Stimulated activated CD4-positive, alpha-beta T cell treated with anti-CD3 and anti-CD28 coated beads, Interleukin-2, amount 100 ng/mL, for 48 hours (primary cell): ENCODE data around the gene XPC.

ENCODE experiments used
- DNase-seq, 2 donors: peaks; one replicate each; pipeline ENCODE4 v3.0.0-alpha.2; 2020

Gene XPC

DNA sequence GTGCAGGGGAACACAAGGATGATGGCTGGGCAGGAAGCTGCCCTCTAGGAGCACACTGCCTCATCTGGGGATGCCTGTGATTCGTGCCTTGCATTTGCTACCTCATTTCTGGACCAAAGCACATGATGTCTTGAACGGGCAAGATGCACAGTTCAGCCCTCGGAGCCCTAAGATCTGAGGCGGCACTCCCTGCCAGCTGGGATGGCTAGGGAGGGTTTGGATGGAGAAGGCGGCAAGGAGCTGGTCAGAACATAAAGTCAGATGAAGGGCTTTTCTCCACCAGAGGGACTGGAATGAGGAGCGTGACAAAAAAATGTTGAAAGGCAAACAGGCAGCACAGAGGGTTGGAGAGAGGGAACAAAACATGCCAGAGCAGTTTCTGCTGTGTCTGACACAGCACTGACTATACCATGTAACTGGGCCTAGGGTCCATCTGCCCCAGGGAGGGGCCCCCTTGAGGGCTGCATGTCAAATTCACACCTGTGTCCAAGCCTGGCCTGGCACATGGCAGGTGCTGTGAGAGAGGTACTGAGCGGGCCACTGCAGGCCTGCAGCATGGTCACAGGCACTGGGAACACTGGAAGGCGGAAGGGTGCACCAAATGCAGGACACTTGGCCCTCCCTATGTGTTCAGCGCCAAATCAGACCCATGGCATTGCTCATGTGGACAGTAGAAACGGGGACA, 31.9 kb downstream of the XPC start:
- no peak for DNase-seq

DNA sequence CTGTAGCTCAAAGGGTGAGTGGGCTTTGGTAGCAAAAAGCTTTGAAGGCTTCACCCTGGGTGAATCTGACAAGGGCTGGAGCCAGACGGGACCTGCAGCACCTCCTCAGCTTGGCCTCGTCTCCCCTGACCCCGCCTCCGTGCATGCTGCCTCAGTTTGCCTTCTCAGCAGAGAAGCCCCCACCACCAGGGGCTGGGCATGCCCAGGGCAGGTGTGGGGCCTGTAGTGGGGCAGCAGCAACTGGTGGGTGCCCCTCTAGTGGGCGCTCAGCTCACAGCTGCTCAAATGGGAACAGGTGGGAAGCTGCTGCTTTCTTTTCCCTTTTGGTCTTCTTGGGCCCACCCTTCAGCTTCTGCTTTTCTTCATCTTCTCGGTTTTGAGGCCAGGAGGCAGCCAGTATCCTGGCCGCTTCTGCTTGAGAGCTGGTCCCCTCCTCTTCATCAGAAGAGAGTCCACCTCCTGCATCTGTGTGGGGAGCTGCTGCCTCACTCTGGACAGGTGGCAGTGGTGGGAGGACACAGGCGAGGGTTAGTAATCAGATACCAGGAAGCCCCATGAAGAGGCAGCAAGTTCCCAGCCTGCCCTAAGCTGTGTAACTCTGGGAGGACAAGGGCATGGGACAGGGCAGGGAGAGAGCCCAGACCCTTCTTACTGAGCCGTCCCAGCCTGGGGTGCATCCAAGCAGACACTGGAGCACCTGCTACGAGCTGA, 32.6 kb downstream of the XPC start:
- DNase-seq, result no peak

DNA sequence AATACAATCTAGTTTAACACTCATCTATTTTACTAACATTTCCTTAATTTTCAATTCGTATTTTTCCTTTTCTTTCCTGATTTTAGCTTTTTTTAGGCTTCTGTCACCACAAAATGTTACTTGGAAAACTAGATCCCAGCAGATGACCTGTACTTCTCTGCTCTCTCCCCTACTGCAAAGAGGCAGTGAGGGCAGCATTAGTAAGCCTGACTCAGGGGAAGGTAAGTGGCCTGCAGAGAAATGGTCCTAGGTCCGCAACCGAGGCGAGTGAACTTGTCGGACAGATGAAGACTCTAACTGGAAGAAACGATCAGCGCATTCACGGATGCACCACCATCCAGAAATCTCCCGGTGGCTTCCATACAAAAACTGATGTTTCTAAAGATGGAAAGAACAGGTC, 33.2 kb downstream of the XPC start:
- no peak for DNase-seq

DNA sequence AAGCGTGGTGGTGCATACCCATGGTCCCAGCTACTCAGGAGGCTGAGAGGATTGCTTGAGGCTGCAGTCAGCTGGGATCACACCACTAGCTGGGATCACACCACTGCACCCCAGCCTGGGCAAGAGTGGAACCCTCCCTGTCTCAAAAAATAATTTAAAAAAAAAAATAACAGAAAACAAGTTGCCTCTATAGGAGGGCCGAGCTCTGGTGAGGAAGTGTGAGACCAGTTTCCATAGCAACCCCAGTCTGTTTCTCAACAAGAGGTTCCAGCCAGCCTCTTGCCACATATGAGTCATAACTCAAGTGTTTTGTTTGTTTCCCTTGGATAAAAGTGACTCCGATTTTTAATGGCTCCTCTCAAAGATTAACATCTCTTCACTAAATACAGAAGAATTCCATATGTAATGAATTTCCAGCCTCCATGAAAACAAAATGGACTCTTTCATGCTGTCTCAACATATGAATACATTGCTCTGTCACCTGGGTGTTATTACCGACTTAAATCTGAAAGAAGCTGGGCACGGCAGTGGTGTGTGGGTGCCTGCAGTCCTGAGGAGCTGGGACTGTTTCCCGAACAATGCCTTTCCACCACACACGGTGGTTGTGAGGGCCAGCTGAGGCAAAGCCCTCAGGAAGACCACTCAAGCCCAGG, 33.9 kb downstream of the XPC start:
- peak in 1 of 2 donors; percentile 35 for DNase-seq

DNA sequence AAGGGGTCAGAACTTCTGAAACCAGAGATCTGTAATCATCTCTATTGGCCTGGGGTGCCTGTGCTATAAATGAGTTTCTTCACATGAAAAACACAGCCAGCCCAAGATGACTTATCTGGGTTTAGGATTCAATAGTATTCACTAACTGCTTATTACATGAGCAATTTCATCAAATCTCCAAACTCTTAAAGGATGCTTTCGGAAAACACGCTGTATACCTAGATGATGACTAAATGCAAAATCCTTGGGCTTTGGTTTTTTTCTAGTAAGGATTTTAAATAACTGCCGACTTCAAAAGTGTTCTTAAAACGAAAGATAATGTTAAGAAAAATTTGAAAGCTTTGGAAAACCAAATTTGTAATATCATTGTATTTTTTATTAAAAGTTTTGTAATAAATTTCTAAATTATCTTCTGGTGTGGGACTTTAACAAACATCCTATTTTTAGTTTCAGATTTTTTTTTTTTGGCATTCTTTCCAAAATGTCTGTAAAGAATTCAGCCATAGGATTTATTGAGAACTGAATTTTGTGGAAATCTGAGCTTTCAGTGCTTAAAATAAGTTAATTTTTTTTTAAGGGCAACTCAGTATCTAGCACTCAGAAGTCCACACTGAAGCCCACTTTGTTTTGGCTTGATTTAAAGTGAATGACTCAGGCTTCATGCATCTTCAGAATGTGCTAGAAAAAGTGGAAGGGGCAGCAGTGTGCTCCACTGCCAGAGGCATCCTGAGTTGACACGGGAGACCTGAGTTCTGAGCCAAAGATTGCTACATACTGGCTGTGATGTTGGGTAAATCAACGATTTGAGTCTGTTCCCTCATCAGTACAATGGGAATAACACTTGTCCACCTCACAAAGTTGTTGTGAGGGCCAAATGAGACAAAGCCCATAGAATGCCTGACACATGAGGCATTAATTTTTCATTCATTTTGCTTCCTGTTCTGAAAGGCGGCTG, 34.9 kb downstream of the XPC start:
- DNase-seq, result no peak

DNA sequence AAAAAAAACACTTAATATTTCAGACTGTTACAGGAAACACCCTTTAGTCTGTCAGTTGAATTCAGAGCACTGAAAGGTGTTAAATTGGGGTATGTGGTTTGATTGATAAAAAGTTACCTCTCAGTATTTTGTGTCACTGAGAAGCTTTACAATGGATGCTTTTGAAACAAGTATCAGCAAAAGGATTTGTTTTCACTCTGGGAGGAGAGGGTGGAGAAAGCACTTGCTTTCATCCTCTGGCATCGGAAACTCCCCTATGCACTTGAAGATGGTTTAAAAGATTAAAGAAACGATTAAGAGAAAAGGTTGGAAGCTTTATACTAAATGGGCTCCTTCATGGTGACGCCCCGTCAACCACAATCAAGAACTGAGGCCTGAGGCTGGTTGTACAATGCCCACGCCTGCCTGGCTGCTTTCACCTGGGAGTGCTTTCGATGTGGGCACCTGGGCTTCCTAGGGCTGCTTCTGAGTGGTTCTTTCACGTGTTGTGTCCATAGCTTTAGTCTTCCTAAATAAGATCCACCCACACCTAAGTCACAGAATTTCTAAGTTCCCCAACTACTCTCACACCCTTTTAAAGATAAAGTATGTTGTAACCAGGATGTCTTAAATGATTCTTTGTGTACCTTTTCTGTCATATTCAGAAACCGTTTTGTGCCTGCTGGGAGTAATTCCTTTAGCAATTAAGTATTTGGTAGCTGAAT, 35.7 kb downstream of the XPC start:
- DNase-seq, result no peak

DNA sequence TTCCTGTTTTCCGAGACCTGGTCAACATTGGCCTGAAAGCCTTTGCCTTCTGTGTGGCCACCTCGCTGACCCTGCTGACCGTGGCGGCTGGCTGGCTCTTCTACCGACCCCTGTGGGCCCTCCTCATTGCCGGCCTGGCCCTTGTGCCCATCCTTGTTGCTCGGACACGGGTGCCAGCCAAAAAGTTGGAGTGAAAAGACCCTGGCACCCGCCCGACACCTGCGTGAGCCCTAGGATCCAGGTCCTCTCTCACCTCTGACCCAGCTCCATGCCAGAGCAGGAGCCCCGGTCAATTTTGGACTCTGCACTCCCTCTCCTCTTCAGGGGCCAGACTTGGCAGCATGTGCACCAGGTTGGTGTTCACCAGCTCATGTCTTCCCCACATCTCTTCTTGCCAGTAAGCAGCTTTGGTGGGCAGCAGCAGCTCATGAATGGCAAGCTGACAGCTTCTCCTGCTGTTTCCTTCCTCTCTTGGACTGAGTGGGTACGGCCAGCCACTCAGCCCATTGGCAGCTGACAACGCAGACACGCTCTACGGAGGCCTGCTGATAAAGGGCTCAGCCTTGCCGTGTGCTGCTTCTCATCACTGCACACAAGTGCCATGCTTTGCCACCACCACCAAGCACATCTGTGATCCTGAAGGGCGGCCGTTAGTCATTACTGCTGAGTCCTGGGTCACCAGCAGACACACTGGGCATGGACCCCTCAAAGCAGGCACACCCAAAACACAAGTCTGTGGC, 36.6 kb downstream of the XPC start:
- DNase-seq, result no peak

DNA sequence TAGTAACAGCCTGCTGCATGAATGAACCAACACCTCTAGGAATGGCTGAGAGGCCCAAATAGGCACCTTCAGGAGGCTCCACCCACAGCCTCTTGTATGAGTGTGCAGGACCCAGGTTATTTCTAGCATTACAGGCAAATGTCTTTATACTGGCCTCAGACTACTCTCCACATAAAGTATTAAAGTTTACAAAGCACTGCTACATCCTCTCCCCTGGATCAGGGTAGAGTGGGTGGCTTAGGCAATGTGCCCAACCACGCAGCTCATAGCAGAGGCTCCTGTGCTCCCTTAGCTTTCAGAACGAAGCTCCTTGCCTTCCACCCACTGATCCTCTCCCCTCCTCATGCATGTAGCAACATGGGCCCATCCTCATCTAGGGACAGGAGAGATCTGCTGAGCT, 37.3 kb downstream of the XPC start:
- DNase-seq, result no peak

DNA sequence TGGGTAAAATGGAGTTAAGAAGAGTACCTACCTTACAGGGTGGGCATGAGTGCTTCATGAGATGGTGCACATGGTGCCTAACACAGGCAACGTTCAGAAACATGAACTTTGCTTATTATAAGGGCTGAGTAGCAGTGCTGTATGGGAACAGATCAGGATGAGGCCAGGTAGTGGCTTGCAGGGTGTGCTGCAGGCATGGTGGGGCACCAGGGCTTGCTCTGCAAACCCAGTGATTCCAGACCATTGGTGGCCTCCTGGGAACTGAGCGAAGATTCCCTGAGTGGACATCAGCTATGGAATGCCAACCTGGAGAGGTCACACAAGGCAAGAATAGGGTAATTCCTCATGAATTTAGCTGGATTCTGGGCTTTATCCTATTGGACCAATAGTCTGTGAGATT, 37.7 kb downstream of the XPC start:
- DNase-seq, result no peak

DNA sequence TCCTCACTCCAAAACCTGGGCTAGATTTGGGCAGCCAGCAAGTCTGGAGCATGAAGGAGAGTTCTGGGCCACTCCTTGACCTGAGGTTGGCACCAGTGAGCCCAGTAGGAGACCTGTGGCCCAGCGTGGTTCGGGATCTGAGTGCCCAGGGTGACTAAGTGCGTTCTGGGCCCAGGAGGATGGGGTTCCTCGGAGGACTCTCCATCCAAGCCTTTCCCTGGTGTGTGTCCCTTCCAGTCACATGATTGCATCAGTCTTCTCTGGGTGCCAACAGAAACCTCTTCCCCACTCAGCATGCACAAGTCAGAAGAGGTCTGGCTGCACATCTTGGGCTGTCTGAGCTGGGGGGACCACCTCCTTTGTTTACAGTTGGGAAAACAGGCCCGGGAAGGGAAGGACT, 38.6 kb downstream of the XPC start:
- no peak for DNase-seq

DNA sequence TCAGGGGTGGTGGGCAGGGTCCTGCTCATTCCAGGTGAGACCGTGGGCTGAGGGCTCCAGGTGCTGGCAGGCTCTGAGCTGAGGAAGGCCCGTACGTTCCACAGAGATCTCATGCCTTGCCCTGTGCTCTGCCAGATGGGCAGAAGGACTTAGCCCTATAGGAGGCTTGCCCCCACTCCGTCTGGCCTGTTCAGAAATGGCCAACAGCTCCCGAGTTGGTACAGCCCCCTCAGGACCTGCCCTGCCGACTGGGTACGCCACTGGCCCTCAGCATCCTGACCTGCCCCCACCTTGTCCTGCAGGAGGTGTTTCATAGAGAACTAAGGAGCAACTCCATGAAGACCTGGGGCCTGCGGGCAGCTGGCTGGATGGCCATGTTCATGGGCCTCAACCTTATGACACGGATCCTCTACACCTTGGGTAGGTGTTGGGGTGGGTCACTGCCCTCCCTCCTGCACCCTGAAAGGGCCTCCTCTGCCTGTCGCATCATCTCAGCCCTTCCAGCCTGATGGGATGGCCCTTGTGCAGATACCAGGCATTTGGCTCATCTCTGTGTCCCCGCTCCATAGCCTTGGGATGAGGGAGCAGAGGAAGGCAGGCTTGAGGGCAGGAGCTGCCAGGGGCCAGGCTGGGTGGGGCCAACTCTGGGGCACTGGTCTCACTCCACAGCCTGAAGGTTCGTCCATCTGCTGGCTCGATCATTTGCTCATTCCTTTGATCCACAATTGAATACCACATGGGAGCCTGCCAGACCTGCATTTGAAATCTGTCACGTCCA, 39.3 kb downstream of the XPC start:
- DNase-seq, result no peak

DNA sequence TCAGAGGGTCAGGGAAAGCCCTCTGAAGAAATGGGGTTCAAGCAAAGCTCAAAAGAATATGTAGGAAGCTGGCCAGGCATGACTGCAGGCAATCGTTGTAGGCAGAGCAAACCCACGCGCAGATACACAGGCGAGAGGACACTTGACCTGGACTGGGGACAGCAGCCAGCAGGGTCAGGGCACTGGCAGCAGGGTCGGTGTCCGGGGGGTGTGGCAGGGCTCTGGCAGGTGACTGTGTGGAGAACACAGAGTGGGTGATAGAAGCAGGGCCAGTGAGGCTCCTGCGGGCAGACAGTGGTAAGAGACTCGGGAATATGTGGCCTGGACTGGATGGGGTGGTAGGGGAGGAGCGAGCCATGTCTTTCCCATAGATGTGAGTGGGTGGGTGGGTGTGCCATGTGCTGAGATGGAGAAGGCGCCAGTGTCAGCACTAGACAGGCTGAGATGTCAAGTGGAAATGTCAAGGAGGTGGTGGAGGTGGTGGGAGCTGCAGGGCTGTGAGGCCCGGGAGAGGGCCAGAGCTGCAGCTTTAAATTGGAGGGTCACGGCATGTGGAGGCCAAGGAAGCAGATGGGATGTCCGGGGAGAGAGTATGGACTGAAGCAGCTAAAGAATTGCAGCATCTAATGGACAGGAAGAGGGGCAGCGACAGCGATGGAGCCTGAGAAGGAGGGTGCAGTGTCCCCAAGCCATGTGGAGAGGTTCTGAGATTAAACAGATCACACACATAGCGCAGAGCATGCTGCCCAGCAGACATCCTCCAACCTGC, 40.1 kb downstream of the XPC start:
- no peak for DNase-seq

DNA sequence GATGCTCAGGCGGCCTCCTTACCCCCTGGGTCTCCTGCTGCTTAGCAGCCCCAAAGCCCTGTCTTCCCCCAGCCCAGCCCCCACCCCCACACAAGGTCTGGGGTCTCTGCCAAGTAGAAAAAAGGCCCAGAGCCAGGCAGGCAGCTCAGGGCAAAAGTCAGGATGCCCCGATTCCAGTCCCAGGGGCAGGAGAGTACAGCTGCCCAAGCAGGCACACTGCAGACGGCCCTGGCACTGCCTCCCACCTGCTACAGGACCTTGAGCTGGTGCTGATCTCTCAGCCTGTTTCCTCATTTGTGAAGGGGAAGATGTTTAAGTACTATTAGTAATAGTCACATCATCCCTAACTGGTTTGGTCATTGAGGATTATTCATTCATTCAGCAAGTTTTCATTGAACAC, 41.0 kb downstream of the XPC start:
- DNase-seq, result no peak

DNA sequence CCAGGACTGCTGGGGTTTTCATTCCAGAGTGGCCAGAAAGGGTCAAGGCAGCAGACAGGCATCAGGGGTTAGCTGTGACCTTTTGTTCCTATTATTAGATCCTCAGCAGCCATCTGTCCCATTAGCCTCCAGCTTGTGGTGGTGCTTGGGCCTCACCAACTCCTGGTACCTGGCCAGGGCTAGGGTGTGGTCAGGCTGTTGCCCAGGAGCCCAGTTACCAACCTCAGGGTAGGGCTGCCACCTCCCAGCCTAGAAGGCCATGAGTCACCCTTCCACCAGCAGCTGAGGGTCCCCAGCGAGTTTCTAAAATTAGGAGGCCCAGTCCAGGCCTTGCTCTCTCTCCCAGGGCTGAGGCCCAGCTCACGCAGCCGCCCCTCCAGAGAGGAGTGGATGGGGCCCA, 41.4 kb downstream of the XPC start:
- DNase-seq, result no peak

DNA sequence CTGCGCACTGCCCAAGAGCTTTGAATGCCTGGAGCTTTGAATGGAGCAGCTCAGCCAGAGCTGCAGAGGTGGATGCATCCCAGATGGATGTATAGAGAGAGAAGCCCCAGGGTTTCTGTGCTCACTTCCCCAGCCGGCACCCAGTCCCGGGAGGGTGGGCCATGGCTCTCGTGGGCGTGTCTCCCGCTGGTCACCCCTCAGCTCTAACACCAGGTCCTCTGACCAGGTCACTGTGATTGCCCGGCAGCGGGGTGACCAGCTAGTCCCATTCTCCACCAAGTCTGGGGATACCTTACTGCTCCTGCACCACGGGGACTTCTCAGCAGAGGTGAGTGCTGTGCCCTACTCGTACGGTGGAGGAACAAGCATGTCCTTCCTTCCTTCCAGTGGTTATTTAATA, 42.8 kb downstream of the XPC start:
- DNase-seq, result no peak

DNA sequence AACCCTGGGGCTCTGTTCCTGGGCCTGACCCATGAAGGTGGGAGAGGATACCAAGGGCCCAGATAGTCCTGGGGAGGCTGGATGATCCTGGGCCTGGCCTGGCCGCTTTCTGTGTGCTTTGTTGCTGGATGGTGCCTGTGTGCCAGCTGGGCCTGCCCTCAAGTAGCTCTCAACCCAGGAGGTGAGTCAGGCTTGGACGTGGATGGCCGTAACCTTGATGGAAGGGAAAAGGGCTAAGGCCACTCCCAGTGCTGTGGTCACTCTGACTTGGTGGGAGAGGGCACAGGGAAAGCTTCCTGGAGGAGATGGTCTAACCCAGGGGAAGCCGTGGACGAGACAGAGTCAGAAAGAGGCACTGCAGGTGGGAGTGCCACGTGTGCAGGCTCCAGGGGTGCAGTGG, 44.1 kb downstream of the XPC start:
- DNase-seq, result no peak

DNA sequence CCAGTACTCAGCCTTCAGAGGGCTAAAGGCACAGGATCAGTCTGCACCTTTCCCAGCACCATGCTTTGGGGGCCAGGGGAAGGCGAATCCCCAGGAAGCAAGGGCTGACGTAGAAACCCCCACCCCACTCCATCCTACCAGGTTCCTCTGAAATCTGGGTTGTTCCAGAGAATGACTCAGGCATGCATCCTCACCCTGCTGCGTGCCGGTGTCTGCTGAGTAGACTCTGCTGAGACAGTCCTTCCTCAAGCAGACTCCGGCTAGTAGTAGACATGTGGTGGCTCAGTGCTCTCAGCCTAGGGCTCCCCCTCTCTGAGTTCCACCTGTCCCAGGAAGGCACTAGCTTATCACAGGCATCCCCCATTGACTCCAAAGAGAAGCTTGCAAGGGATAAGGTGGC, 44.5 kb downstream of the XPC start:
- DNase-seq, result no peak

DNA sequence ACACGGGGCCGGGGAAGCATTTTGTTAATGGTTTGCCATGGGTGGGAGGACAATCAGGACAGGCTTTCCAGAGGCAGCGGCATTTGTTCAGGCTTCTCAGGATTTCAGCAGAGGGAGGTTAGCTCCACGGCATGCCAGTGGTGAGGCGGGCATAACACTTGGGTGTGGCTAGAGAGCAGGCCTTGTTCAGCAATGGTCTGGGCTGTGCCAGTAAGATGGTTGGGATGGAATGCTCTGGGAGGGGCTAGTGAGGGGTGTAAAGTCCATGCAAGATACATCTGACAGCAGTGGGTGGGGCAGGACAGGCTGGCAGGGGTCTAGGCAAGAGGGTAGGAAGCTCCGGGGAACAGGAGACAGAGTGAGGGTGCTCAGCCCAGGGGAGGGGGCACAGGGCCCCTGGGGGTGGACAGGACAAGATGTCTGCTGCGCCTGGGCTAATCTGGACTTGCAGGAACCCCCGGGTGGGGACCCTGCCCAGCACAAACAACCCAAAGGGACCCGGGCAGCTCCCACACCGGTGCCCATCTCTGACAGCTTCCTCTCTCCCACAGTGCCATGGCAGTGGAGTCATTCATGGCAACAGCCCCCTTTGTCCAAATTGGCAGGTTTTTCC, 45.1 kb downstream of the XPC start:
- DNase-seq, result no peak

DNA sequence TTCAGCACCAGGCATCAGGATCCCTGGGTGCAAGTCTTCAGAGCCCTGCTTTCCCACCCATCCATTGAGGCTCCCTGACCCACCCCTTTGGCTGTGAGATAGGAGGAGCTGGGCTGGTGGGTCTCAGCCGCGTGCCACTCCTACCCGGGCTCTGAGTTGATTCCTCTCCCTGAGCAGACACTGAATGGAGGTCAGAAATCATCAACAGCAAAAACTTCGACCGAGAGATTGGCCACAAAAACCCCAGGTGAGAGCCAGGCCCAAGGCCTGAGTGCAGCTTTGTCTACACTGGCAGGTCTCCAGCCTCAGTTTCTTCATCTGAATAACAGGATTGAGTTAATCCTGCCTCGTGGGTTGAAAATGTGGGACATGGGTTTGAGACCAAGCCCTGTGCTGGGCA, 45.7 kb downstream of the XPC start:
- DNase-seq, result no peak

DNA sequence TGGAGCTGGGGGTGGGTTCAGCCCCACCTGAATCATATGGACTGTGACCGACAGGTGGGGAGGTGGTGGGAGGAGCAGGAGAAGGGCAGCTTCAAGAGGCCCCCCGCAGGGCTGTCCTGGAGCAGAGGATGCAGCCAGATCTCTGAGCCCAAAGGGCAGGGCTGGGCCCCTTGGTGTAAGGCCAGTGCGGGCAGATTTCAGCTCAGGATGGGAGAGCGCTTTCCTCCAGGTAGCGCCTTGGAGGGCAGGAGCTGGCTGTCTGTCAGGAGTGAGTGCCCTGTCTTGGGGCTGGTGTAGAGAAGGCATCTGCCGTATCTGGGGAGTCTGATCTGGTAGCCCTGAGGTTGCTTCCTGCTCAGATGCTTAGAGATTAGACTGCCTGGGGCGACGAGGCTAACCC, 46.3 kb downstream of the XPC start:
- DNase-seq, result no peak
